ENCODE measurements around the gene GFRA1. TPM values are rescaled to one million over a fixed set of nuclear protein-coding genes. Genes with fewer than 3 reads are reported as not detected.

GFRA1 gene
- total RNA-seq, 1 donor from 2014 or later, result 0.59 TPM

GRCh38 chr10:116139886-116140285 is 133.1 kb downstream of the GFRA1 start:
- no peak for DNase-seq (ENCODE audit: low spot score)
- intact Hi-C loops (cut with DNase I), result no loop called here

DNA sequence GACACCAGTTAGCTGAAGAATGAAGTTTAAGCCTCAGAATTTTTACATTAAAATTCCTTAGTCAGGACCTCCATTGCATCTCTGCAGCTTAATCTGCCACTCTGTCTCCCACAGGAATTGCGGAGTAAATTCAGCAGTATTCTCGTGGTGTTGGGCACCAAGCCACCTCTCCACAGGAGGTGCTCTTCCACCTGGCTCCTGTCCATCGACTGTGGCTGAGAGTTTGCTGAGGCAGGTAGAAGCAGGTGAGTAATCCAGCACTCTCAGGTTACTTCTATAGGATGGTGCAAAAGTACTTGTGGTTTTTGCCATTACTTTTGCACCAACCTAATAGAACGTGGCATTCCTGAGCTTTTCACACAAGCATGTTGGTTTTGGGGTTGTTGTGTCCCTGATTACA is 134.1 kb downstream of the GFRA1 start:
- intact Hi-C loops (cut with DNase I), result no loop called here
- no peak for DNase-seq (ENCODE audit: low spot score)

- no peak for DNase-seq (ENCODE audit: low spot score)
- intact Hi-C loops (cut with DNase I), result no loop called here
These were observed 136.7 kb downstream of the GFRA1 start for GRCh38 chr10:116136261-116136660.

GRCh38 chr10:116134322-116134721 is 138.7 kb downstream of the GFRA1 start:
- no peak for DNase-seq (ENCODE audit: low spot score)
- intact Hi-C loops (cut with DNase I), result no loop called here

- DNase-seq (ENCODE audit: low spot score), result no peak
- intact Hi-C loops (cut with DNase I), result no loop called here
These were observed 139.4 kb downstream of the GFRA1 start for GRCh38 chr10:116133634-116134033.

- DNase-seq (ENCODE audit: low spot score), result no peak
- intact Hi-C loops (cut with DNase I), result no loop called here
These were observed 140.1 kb downstream of the GFRA1 start for GRCh38 chr10:116132780-116133399.

GRCh38 chr10:116130006-116130405 is 143.0 kb downstream of the GFRA1 start:
- DNase-seq (ENCODE audit: low spot score), result no peak
- intact Hi-C loops (cut with DNase I), result no loop called here

DNA sequence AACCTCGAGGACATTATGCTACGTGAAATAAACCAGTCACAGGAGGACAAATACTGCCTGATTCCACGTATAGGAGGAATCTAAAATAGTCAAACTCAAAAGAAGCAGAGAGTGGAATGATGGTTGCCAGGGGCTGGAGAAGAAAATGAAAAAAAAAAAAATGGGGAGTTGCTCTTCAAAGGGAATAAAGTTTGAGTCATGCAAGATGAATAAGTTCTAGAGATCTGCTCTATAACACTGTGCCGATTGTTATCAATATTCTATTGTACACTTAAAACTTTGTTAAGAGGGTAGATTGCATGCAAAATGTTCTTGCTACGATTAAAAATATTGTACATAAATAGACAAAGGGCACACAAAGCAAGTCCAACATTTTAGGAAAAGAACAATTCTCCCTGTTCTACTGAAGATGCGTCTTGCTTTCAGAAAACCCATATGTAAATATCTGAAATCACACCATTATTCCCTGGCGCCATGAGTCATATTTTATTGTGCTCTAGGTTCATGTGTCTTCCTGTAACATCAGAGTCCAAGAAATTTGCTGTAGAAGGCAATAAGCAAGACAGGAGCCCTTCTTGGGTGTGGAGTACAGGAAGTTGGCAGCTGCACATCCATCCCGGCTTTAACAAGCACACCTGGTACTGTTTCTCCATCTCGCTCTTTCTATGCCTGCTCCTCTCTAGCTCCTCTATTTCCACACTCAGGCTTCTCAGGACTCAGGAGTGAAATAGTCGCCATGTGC is 145.9 kb downstream of the GFRA1 start:
- no peak for DNase-seq (ENCODE audit: low spot score)
- intact Hi-C loops (cut with DNase I), result no loop called here

DNA sequence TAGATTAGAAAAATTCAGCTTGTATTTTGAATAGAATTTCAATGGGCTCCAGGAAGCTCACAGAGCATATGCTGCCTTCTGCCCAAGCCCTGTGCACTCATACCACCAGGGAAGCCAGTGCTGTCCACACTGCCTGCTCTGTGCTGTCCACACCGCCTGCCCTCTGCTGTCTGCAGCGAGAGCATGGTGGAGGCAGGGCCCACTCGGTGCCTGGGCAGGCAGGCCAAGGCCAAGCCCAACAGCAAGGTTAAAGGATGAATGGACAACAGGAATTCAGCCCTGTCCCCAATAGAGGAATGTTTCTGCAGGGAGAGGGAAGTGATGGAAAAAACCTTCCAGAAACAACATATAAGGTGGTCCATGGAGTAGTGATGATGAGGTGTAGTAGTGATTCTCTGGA is 146.8 kb downstream of the GFRA1 start:
- no peak for DNase-seq (ENCODE audit: low spot score)
- intact Hi-C loops (cut with DNase I), result no loop called here

GRCh38 chr10:116125180-116125579 is 147.8 kb downstream of the GFRA1 start:
- DNase-seq (ENCODE audit: low spot score), result no peak
- intact Hi-C loops (cut with DNase I), result no loop called here

DNA sequence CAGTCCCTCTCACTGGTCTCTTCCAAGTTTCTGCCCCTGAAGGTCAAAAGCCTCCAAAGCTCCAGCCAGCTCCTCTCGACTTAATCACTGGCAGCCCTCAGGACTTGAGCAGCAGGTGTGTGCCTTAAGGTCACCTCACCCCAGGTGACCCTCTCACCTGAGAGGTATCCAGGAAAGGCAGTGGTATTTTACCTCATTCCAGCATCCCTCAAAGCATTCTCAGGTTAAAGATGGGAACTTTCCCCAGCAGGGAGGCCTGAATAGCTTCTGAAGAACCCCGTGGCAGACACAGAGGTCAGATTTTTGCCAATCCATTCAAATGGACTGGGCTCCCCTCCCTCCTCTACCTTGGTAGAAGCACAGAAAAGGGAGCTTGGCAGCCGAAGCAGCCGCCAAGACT is 148.2 kb downstream of the GFRA1 start:
- intact Hi-C loops (cut with DNase I), result no loop called here
- DNase-seq (ENCODE audit: low spot score), result no peak

- DNase-seq (ENCODE audit: low spot score), result no peak
- intact Hi-C loops (cut with DNase I), result no loop called here
These were observed 150.3 kb downstream of the GFRA1 start for GRCh38 chr10:116122664-116123063.

DNA sequence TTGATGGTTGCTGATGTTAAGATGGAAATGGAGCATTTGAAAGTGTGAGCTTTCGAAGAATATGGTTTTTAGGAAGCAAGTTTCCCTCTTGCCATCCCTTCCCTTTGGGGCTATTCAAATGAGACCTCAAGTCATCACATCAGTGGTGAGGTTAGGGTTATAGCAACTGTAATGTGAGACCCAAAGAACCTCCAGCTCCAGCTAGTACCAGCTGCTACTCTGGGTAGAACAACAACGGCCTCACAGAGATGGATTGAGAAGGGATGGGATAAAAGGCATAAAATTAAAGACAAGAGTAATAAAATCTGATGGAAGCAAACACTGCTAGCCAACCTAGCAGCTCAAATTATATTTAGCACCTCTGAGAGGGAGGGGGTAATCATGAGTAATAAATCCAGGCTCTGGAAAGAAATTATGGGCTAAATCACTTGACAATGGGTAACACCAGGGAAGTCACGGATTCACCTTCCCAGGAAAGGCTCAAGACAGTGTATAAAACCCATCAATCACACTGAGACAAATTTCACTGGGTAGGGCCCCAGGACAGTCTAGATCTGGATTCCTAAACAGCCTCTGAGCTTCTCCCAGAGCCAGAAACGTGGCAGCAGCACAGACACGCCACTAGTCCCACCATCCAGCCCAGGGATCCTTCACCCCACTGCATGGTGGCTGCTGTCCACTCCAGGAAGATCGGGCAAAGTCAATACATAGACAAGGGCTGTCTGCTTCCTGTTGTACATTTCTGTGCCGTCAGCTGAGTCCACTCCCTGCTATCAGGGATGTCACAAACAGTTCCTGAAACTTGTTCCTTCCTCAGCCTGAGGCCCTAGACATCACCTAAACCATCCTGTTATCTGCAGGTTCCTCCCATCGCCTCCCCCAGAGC is 151.1 kb downstream of the GFRA1 start:
- DNase-seq (ENCODE audit: low spot score), result no peak
- intact Hi-C loops (cut with DNase I), result no loop called here

DNA sequence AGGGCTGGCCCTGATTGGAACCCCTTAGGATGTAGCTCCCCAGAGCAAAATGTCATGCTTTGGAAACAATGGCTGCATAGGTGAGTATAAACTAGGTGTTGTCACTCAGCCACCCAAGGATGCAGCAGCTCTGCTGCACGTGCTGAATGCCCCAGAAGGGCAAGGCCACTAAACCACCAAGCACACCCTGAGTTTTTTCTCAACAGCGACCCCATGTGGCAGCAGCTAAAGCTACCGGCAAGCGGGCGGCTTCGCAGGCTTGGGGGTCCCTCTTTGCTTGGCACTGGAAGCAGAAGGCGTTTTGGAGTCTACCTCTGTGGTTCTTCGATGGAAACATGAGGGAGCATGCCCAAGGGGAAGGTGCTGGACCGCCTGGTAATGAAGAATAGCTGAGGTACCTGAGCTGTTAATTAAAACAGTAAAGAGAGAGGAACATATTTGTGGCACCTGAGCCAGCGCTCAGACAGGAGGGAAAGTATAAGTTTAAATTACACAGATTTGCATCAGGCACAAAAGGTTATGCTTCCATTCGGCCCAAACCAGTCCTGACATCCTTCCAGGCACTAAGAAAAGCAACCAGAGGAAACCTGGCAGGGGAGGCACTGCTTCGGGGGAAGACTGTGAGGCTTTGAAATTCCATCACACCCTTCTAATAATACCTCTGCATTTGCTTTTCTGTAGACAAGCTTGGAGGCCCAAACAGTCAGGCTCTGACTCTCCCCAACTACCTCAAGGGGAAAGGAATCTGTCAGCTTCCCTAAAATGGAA is 152.1 kb downstream of the GFRA1 start:
- DNase-seq (ENCODE audit: low spot score), result no peak
- intact Hi-C loops (cut with DNase I), result no loop called here

DNA sequence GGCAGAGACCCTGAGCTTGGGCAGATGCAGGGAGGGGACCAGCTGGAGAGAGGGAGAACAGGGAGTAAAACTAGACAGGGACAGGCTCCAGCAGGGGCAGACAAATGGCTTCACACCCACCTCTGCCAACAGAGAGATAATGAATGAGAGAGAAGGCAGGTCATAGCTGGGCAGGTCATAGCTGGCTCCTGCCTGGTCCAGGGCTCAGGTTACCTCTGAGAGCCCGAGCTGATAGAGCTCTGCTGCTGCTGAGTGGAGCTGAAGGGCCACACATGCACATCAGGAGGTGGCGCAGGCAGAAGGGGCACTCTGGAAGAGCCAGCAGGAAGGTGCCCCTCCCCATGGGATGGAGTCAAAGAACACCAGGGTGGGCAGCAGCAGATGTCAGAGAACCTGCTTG is 154.2 kb downstream of the GFRA1 start:
- intact Hi-C loops (cut with DNase I), result no loop called here
- no peak for DNase-seq (ENCODE audit: low spot score)

DNA sequence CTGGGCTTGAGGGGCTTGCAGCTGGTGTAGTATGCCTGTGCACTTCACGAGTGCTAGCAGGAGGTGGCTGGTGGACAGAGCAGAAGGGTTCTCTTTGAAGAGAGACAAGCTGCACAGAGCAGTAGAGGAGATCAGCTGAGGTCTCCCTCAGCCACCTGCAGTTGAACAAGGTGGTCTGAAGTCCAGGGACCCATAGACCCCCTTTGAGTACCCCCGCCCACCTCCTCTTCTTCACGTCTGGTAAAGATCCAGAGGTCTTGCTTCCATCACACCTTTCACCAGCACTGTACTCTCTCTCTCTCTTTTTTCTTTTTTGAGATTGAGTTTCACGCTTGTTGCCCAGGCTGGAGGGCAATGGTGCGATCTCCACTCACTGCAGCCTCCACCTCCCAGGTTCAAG is 157.2 kb downstream of the GFRA1 start:
- intact Hi-C loops (cut with DNase I), result no loop called here
- no peak for DNase-seq (ENCODE audit: low spot score)

DNA sequence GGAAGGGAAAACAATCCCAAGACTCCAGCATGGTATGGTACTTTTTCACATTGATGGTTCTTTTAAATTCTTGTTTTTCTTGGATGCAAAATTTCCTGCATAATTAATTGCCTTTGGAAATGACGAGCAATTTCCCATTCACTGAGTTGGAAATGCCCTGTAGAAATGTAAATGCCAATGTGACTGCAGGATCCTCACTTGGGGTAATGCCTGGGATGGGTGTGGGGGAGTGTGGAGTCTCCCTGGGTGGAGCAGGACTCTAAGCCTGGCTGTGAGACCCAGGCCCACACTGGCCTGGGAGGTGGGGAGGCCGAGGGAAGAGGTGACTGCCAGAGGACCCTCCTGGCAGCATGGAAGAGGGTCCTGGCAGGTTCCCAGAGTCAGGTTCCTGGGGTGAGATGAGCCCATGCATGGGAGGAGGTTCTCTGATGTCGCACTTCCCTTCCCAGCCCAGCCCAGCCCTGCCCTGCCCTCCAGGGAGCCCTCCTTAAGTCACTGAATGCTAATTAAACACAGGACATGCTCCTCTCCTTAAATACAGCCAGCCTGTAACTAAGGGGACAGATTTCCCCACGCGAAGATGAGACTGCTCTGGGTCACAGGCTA is 157.9 kb downstream of the GFRA1 start:
- DNase-seq (ENCODE audit: low spot score), result no peak
- intact Hi-C loops (cut with DNase I), result no loop called here

DNA sequence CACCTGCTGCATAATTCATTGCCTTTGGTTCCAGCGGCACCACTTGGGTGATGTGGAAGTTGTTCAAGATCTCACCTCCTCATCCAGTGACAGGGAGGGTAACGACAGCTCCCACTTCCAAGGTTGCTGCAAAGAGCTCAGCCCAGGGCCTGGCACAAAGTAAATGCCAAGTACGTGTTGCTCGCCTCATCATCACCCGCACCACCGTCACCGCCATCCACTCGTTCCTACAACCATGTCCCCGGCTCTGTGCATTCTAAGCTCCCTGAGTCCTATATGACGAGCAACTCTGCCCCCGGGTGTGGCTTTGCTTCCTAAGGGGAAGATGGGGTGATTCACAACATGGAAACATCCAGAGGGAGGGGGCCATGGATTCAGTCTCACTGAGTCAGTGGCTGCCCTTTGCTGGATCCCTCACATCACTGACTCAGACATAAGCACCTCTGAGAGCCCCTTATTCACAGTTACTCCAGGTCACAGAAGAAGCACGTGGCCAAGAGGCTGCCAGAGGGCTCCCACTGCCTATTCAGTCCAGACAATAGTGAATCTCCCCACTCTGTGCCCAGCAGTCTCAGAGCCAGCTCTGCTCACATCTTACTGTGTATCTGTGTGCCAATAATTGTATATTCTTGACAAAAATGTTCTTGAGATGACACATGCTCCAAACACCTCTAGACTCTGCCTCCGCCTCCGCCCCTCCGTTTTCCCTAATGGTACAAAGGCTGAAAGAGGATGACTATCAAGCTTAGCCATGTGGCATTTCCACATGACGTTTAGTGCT is 159.1 kb downstream of the GFRA1 start:
- intact Hi-C loops (cut with DNase I), result no loop called here
- no peak for DNase-seq (ENCODE audit: low spot score)

Measured in cardiac septum (tissue), 1 donor.